HepG2 (cell line): ENCODE data around the gene GDAP1L1. TPM values are rescaled to one million over a fixed set of nuclear protein-coding genes. Genes with fewer than 3 reads are reported as not detected.

Experiments used
- AKAP8 ChIP-seq: sonication (generic); formaldehyde crosslinking; IDR thresholded peaks from 2 replicates; pipeline ENCODE4 v1.5.1; 2020; ENCODE audit warnings: mild to moderate bottlenecking, missing genetic modification reagents
- ATAD3A ChIP-seq: sonication (generic); formaldehyde crosslinking; IDR thresholded peaks from 2 replicates; pipeline ENCODE4 v1.4.0; 2020; ENCODE audit warnings: missing genetic modification reagents
- ATM ChIP-seq: fragments of 450-650 bp; IDR thresholded peaks from 2 replicates; pipeline ENCODE4 v1.7.1; 2017; ENCODE audit warnings: mild to moderate bottlenecking, borderline replicate concordance
- CREB3 ChIP-seq: sonication (generic); formaldehyde crosslinking; IDR thresholded peaks from 2 replicates; pipeline ENCODE4 v1.5.0; 2020; ENCODE audit warnings: missing genetic modification reagents
- GABPB1 ChIP-seq: IDR thresholded peaks from 2 replicates; pipeline ENCODE4 v1.6.1; 2016; ENCODE audit warnings: mild to moderate bottlenecking, missing genetic modification reagents, moderate library complexity, missing compliant biosample characterization
- KLF16 ChIP-seq, 2 experiments: sonication (generic) in 1 of 2; formaldehyde crosslinking in 1 of 2; IDR thresholded peaks; 2 replicates each; pipeline versions ENCODE4 v1.6.1 to v1.8.0; 2016 to 2023; ENCODE audit warnings: missing genetic modification reagents in 2 of 2, missing compliant biosample characterization in 1 of 2
- MED8 ChIP-seq: sonication (generic); formaldehyde crosslinking; IDR thresholded peaks from 2 replicates; pipeline ENCODE4 v1.8.1; 2023; ENCODE audit warnings: mild to moderate bottlenecking, missing genetic modification reagents; ENCODE audit not compliant: insufficient replicate concordance
- PAXIP1 ChIP-seq: sonication (generic); formaldehyde crosslinking; conservative IDR thresholded peaks from 2 replicates; pipeline ENCODE4 v1.4.0; 2020; ENCODE audit warnings: mild to moderate bottlenecking, missing genetic modification reagents, moderate library complexity
- REPIN1 ChIP-seq: sonication (generic); formaldehyde crosslinking; IDR thresholded peaks from 2 replicates; pipeline ENCODE4 v1.8.0; 2022; ENCODE audit warnings: missing genetic modification reagents, low read depth, mild to moderate bottlenecking, borderline replicate concordance
- SAP130 ChIP-seq: IDR thresholded peaks from 2 replicates; pipeline ENCODE4 v1.6.1; 2016; ENCODE audit warnings: low read depth
- SOX5 ChIP-seq: IDR thresholded peaks from 2 replicates; pipeline ENCODE4 v1.6.1; 2016; ENCODE audit warnings: borderline replicate concordance
- ZNF230 ChIP-seq: sonication (generic); formaldehyde crosslinking; IDR thresholded peaks from 2 replicates; pipeline ENCODE4 v1.4.0; 2020; ENCODE audit warnings: mild to moderate bottlenecking, missing genetic modification reagents
- ZNF34 ChIP-seq: sonication (generic); formaldehyde crosslinking; IDR thresholded peaks from 2 replicates; pipeline ENCODE4 v1.4.0; 2020; ENCODE audit warnings: mild to moderate bottlenecking, missing genetic modification reagents, borderline replicate concordance
- ZNF383 ChIP-seq: sonication (generic); formaldehyde crosslinking; IDR thresholded peaks from 2 replicates; pipeline ENCODE4 v1.4.0; 2020; ENCODE audit warnings: missing genetic modification reagents, mild to moderate bottlenecking, borderline replicate concordance
- ZNF512B ChIP-seq: sonication (generic); formaldehyde crosslinking; IDR thresholded peaks from 2 replicates; pipeline ENCODE4 v1.5.1; 2020; ENCODE audit warnings: missing genetic modification reagents, mild to moderate bottlenecking, borderline replicate concordance
- ZNF616 ChIP-seq: sonication (generic); formaldehyde crosslinking; IDR thresholded peaks from 2 replicates; pipeline ENCODE4 v1.5.0; 2020; ENCODE audit warnings: low read depth, mild to moderate bottlenecking, missing genetic modification reagents
- ZNF678 ChIP-seq: sonication (generic); formaldehyde crosslinking; IDR thresholded peaks from 2 replicates; pipeline ENCODE4 v1.4.0; 2020; ENCODE audit warnings: mild to moderate bottlenecking, missing genetic modification reagents
- polyA plus RNA-seq, 8 experiments: library from polyadenylated mRNA; depleted of rRNA in 3 of 8; stranded (reverse) in 7 of 8; unstranded in 1 of 8; fragments of >200 nt; fragmentation: Illumina TruSeq in 4 of 8; extraction: Trizol in 4 of 8; gene quantifications; 2 replicates each; pipeline versions ENCODE4 v1.2.1 to v1.2.3, GENCODE V29; 2011 to 2016; ENCODE audit warnings: low read depth in 4 of 8, missing spikeins in 1 of 8, mixed read lengths in 1 of 8; ENCODE audit not compliant: insufficient read depth in 1 of 8
- total RNA-seq, 5 experiments: library from RNA; depleted of rRNA; stranded (reverse); fragments of >200 nt; fragmentation: Illumina TruSeq; extraction: Trizol; gene quantifications; 2 replicates each; pipeline ENCODE4 v1.2.3, GENCODE V29; 2016; ENCODE audit warnings: low read depth in 1 of 5
- TF ChIP-seq, protein P1 (sequence below): IDR thresholded peaks from 2 replicates; pipeline ENCODE4 v1.6.1; 2018; ENCODE audit warnings: missing genetic modification reagents
- TF ChIP-seq, protein P2 (sequence below): sonication (generic); formaldehyde crosslinking; IDR thresholded peaks from 2 replicates; pipeline ENCODE4 v1.5.1; 2020; ENCODE audit warnings: mild to moderate bottlenecking, missing genetic modification reagents, borderline replicate concordance

Gene GDAP1L1
- total and polyA plus RNA-seq, 2 of the 13 experiments (the other 11 are each of a cell fraction or from before 2014, with no cell fraction given) = 0.04 TPM; not detected in 1

GRCh38 chr20:44210406-44211176, 36.5 kb upstream of the GDAP1L1 start, which contains the start of gene OSER1 (continued):
- TF ChIP-seq REPIN1 (peak; percentile 87), ATAD3A (CRISPR knock-in tag) (peak; percentile 11; the same call in 1 of the 2 replicates), ZNF34 (CRISPR knock-in tag) (no peak; the same call in none of the 2 replicates), ZNF230 (CRISPR knock-in tag) (no peak; the same call in 1 of the 2 replicates), ZNF383 (CRISPR knock-in tag) (no peak), GABPB1 (CRISPR knock-in tag) (peak; percentile 99), ATM (no peak), CREB3 (no peak), ZNF512B (no peak), SAP130 (CRISPR knock-in tag) (peak; percentile 100), KLF16 (CRISPR knock-in tag; IDR thresholded peaks at IDR 0.05) (peak; percentile 87 to 98; a peak in 3 of 4 replicates), ZNF616 (CRISPR knock-in tag) (no peak), ZNF678 (0 out of 2 replicates have a peak, but pooled peaks have one; percentile 25), PAXIP1 (CRISPR knock-in tag) (peak; percentile 75), SOX5 (peak; percentile 96), MED8 (no peak), AKAP8 (CRISPR knock-in tag) (peak; percentile 24; the same call in 1 of the 2 replicates)
- TF ChIP-seq, protein P1, sequence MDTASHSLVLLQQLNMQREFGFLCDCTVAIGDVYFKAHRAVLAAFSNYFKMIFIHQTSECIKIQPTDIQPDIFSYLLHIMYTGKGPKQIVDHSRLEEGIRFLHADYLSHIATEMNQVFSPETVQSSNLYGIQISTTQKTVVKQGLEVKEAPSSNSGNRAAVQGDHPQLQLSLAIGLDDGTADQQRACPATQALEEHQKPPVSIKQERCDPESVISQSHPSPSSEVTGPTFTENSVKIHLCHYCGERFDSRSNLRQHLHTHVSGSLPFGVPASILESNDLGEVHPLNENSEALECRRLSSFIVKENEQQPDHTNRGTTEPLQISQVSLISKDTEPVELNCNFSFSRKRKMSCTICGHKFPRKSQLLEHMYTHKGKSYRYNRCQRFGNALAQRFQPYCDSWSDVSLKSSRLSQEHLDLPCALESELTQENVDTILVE (CRISPR knock-in tag) = peak; percentile 86
- TF ChIP-seq, protein P2, sequence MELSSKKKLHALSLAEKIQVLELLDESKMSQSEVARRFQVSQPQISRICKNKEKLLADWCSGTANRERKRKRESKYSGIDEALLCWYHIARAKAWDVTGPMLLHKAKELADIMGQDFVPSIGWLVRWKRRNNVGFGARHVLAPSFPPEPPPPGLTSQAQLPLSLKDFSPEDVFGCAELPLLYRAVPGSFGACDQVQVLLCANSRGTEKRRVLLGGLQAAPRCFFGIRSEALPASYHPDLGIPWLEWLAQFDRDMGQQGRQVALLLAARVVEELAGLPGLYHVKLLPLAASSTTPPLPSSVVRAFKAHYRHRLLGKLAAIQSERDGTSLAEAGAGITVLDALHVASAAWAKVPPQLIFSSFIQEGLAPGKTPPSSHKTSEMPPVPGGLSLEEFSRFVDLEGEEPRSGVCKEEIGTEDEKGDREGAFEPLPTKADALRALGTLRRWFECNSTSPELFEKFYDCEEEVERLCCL (CRISPR knock-in tag) = peak; percentile 92
